KMS-11 (cell line): ENCODE data around the gene IMMP2L.

Experiments used
- H2AFZ ChIP-seq: fragments of 200-600 bp; sonication (generic); 2 replicates; pipeline ENCODE4 v1.6.1; 2016; ENCODE audit warnings: antibody characterized with exemption, mixed run types, low read depth
- H3K27ac ChIP-seq: fragments of 200-600 bp; sonication (generic); 2 replicates; pipeline ENCODE4 v1.6.1; 2016; ENCODE audit warnings: mild to moderate bottlenecking, mixed run types
- H3K27me3 ChIP-seq: fragments of 200-600 bp; sonication (generic); 2 replicates; pipeline ENCODE4 v1.6.1; 2017; ENCODE audit warnings: mild to moderate bottlenecking, low read depth, mixed run types, moderate library complexity; ENCODE audit not compliant: insufficient read depth
- H3K36me3 ChIP-seq: fragments of 200-600 bp; sonication (generic); 2 replicates; pipeline ENCODE4 v1.6.1; 2017; ENCODE audit warnings: mild to moderate bottlenecking, mixed run types; ENCODE audit not compliant: insufficient read depth
- H3K4me1 ChIP-seq: fragments of 200-600 bp; sonication (generic); 2 replicates; pipeline ENCODE4 v1.6.1; 2016; ENCODE audit warnings: mild to moderate bottlenecking, low read depth, mixed run types; ENCODE audit not compliant: poor library complexity, severe bottlenecking
- H3K4me2 ChIP-seq: fragments of 200-600 bp; sonication (generic); 2 replicates; pipeline ENCODE4 v1.7.0; 2016; ENCODE audit warnings: mild to moderate bottlenecking, mixed run types
- H3K4me3 ChIP-seq: fragments of 200-600 bp; sonication (generic); IDR thresholded peaks from 2 replicates; pipeline ENCODE4 v1.6.1; 2017; ENCODE audit warnings: low read depth, low read length, mixed read lengths; ENCODE audit not compliant: insufficient read depth
- H3K79me2 ChIP-seq: fragments of 200-600 bp; sonication (generic); 2 replicates; pipeline ENCODE4 v1.6.1; 2016; ENCODE audit warnings: low read depth, mixed run types; ENCODE audit not compliant: insufficient read depth
- H3K9ac ChIP-seq: fragments of 200-600 bp; sonication (generic); 2 replicates; pipeline ENCODE4 v1.6.1; 2016; ENCODE audit warnings: mild to moderate bottlenecking, mixed run types
- H4K20me1 ChIP-seq: fragments of 200-600 bp; sonication (generic); 2 replicates; pipeline ENCODE4 v1.6.1; 2016; ENCODE audit warnings: mild to moderate bottlenecking, mixed run types; ENCODE audit not compliant: insufficient read depth
- CTCF ChIP-seq: fragments of 200-600 bp; sonication (generic); conservative IDR thresholded peaks from 2 replicates; pipeline ENCODE4 v1.6.1; 2017; ENCODE audit warnings: low read depth, mild to moderate bottlenecking, antibody characterized with exemption, low read length, moderate library complexity, mixed read lengths

Gene IMMP2L

GRCh38 chr7:110750931-110751605, 811.2 kb downstream of the IMMP2L start:
- Histone ChIP-seq H3K79me2 (no peaks in the 10 kb centered on the region), H3K4me3 (no peak overlapping the region), H4K20me1 (no peaks in the 10 kb centered on the region), H3K4me1 (no peaks in the 10 kb centered on the region), H3K4me2 (no peak overlapping the region), H3K27me3 (no peaks in the 10 kb centered on the region), H3K9ac (no peak overlapping the region), H3K27ac (no peak overlapping the region), H2AFZ (no peak overlapping the region), H3K36me3 (no peaks in the 10 kb centered on the region)
- TF ChIP-seq CTCF: no peak

GRCh38 chr7:110733221-110733620, 829.1 kb downstream of the IMMP2L start:
- no peaks in the 10 kb centered on the region for H3K4me1 ChIP-seq
- no peak overlapping the region for H3K27ac ChIP-seq
- no peak overlapping the region for H3K4me3 ChIP-seq
- H3K9ac ChIP-seq: no peak overlapping the region
- H3K4me2 ChIP-seq: no peak overlapping the region
- TF ChIP-seq CTCF: no peak
- no peaks in the 10 kb centered on the region for H3K36me3 ChIP-seq
- no peaks in the 10 kb centered on the region for H3K79me2 ChIP-seq
- H2AFZ ChIP-seq: no peak overlapping the region
- H4K20me1 ChIP-seq: no peaks in the 10 kb centered on the region
- H3K27me3 ChIP-seq: no peaks in the 10 kb centered on the region

- no peaks in the 10 kb centered on the region for H3K4me1 ChIP-seq
- H3K27ac ChIP-seq: no peak overlapping the region
- H3K4me3 ChIP-seq: no peak overlapping the region
- no peak overlapping the region for H3K4me2 ChIP-seq
- no peaks in the 10 kb centered on the region for H3K79me2 ChIP-seq
- no peak overlapping the region for H2AFZ ChIP-seq
- no peak overlapping the region for H3K9ac ChIP-seq
- H4K20me1 ChIP-seq: no peaks in the 10 kb centered on the region
- H3K36me3 ChIP-seq: no peaks in the 10 kb centered on the region
- no peaks in the 10 kb centered on the region for H3K27me3 ChIP-seq
- no peak for TF ChIP-seq CTCF
Observed at GRCh38 chr7:110724811-110725210, 837.5 kb downstream of the IMMP2L start.

GRCh38 chr7:110721395-110721794, 840.9 kb downstream of the IMMP2L start:
- H4K20me1 ChIP-seq: no peaks in the 10 kb centered on the region
- no peak overlapping the region for H3K9ac ChIP-seq
- H3K4me2 ChIP-seq: no peak overlapping the region
- no peaks in the 10 kb centered on the region for H3K36me3 ChIP-seq
- no peaks in the 10 kb centered on the region for H3K27me3 ChIP-seq
- H2AFZ ChIP-seq: no peak overlapping the region
- TF ChIP-seq CTCF: no peak
- H3K4me3 ChIP-seq: no peak overlapping the region
- no peaks in the 10 kb centered on the region for H3K79me2 ChIP-seq
- no peak overlapping the region for H3K27ac ChIP-seq
- H3K4me1 ChIP-seq: no peaks in the 10 kb centered on the region
